Karpas-422 (cell line): Measurements from ENCODE around the gene PRR3. TPM values are rescaled to one million over a fixed set of nuclear protein-coding genes. Genes with fewer than 3 reads are reported as not detected.
"Not testable (repeated sequence)": the region's sequence is repeated elsewhere in the genome, so short reads cannot be mapped to it uniquely, and the experiment has no call there.

Experiments used
- DNase-seq: peaks from one replicate; pipeline ENCODE4 v3.0.0-alpha.2; 2015
- H2AFZ ChIP-seq: fragments of 200-600 bp; sonication (generic); 2 replicates; pipeline ENCODE4 v1.6.1; 2014; ENCODE audit warnings: antibody characterized with exemption, low read length, mixed read lengths
- H3K27ac ChIP-seq: fragments of 200-600 bp; sonication (generic); 2 replicates; pipeline ENCODE4 v1.5.1; 2014; ENCODE audit warnings: mild to moderate bottlenecking, low read length, moderate library complexity
- H3K27me3 ChIP-seq: fragments of 200-600 bp; sonication (generic); 2 replicates; pipeline ENCODE4 v1.6.1; 2014; ENCODE audit warnings: low read length, mixed read lengths
- H3K36me3 ChIP-seq: fragments of 200-600 bp; sonication (generic); 2 replicates; pipeline ENCODE4 v1.6.1; 2014; ENCODE audit warnings: low read length, mixed read lengths; ENCODE audit not compliant: insufficient read depth
- H3K4me1 ChIP-seq: fragments of 200-600 bp; sonication (generic); 2 replicates; pipeline ENCODE4 v1.6.1; 2014; ENCODE audit warnings: mild to moderate bottlenecking, low read length, mixed read lengths
- H3K4me2 ChIP-seq: fragments of 200-600 bp; sonication (generic); 2 replicates; pipeline ENCODE4 v1.6.1; 2014; ENCODE audit warnings: low read length, low read depth, mild to moderate bottlenecking; ENCODE audit not compliant: poor library complexity, severe bottlenecking
- H3K4me3 ChIP-seq: fragments of 200-600 bp; sonication (generic); 2 replicates; pipeline ENCODE4 v1.5.1; 2014; ENCODE audit warnings: mild to moderate bottlenecking, antibody characterized with exemption, low read length, mixed read lengths
- H3K79me2 ChIP-seq: fragments of 200-600 bp; sonication (generic); 2 replicates; pipeline ENCODE4 v1.6.1; 2014; ENCODE audit warnings: mild to moderate bottlenecking, low read length, mixed read lengths
- H3K9ac ChIP-seq: fragments of 200-600 bp; sonication (generic); 2 replicates; pipeline ENCODE4 v1.6.0; 2014; ENCODE audit warnings: low read length
- H3K9me2 ChIP-seq: fragments of 200-600 bp; sonication (generic), shearing (Covaris generic); replicated peaks from 2 replicates; pipeline ENCODE4 v1.6.0; 2014; ENCODE audit warnings: mild to moderate bottlenecking, low read length, moderate library complexity; ENCODE audit not compliant: insufficient read depth
- H3K9me3 ChIP-seq: fragments of 300-700, 200-600 bp; sonication (generic); 2 replicates; pipeline ENCODE4 v1.6.1; 2014; ENCODE audit warnings: low read length, mixed read lengths
- H4K20me1 ChIP-seq: fragments of 200-600 bp; sonication (generic); 2 replicates; pipeline ENCODE4 v1.6.1; 2014; ENCODE audit warnings: mild to moderate bottlenecking, antibody characterized with exemption, low read length, low read depth; ENCODE audit not compliant: insufficient read depth
- total RNA-seq: library from RNA; depleted of rRNA; stranded (reverse); fragments of >200 nt; shearing (Covaris generic); gene quantifications from 2 replicates; pipeline ENCODE4 v1.2.3, GENCODE V29; 2014; ENCODE audit warnings: low replicate concordance

PRR3 gene
- total RNA-seq, 1 experiment from 2014 or later: 30.6 TPM

DNA sequence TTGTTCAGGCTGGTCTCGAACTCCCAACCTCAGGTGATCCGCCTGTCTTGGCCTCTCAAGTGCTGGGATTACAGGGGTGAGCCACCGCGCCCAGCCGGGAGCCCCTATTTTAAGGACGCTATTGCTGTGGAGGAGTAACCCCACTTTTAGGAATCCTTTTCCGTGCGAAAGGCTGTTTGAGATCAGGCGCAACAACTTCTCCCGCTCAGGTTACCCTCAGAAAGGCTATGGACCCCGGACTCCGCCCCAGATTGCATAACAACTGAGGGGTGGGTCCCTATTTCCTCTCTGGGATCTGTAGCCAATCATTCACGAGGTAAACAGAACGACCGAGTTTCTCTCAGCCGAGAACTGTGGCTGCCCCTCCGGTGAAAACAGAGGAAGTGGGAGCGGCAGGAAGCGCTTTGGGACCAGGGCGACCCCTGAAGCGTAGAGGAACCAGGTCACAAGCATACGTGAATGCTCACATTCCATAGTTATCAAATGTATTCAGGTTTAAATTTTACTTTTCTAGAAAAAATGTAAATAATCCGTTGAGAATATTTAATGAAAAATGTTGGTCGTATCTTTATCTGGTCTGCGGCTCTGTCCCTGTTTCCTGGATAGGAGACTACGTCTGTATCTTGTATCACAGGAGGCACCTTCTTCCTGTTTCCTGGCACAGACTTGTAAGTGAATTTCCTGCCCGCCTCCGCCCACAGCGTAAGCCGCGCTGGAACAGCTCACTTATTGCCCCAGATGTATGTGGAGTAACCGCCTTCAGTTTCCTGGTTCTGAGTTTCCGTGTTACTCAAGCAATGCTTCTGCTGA is 40.9 kb upstream of the PRR3 start:
- Histone ChIP-seq H2AFZ (peak overlapping the region; percentile 80), H3K9me2 (no peaks in the 10 kb centered on the region), H3K36me3 (no peaks in the 10 kb centered on the region), H3K9ac (peak overlapping the region; percentile 70), H3K4me2 (peak overlapping the region; percentile 89), H3K27me3 (no peaks in the 10 kb centered on the region), H3K4me1 (peaks cover 8% of the 10 kb centered on the region), H3K27ac (peak overlapping the region; percentile 26; the same call in 1 of the 2 replicates), H3K9me3 (no peaks in the 10 kb centered on the region), H3K79me2 (no peaks in the 10 kb centered on the region), H3K4me3 (peak overlapping the region; percentile 66), H4K20me1 (no peaks in the 10 kb centered on the region)
- peak; percentile 93 for DNase-seq

DNA sequence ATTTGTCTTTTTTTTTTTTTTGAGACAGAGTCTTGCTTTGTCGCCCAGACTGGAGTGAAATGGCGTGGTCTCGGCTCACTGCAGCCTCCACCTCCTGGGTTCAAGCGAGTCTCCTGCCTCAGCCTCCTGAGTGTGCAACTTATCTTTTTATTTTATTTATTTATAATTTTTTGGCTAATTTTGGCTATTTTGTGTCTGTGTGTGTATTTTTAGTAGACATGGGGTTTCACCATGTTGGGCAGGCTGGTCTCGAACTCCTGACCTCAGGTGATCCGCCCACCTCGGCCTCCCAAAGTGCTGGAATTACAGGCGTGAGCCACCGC is 40.4 kb upstream of the PRR3 start:
- Histone ChIP-seq H3K4me2 (peak overlapping the region; percentile 89), H3K27ac (0 out of 2 replicates have a peak overlapping the region, but pooled peaks have one; percentile 26), H3K4me3 (peak overlapping the region; percentile 66), H2AFZ (peak overlapping the region; percentile 80), H3K9ac (peak overlapping the region; percentile 70)
- H3K79me2 ChIP-seq, H3K27me3 ChIP-seq, H4K20me1 ChIP-seq, H3K4me1 ChIP-seq, H3K9me2 ChIP-seq, H3K36me3 ChIP-seq, DNase-seq, H3K9me3 ChIP-seq: not testable (repeated sequence)

DNA sequence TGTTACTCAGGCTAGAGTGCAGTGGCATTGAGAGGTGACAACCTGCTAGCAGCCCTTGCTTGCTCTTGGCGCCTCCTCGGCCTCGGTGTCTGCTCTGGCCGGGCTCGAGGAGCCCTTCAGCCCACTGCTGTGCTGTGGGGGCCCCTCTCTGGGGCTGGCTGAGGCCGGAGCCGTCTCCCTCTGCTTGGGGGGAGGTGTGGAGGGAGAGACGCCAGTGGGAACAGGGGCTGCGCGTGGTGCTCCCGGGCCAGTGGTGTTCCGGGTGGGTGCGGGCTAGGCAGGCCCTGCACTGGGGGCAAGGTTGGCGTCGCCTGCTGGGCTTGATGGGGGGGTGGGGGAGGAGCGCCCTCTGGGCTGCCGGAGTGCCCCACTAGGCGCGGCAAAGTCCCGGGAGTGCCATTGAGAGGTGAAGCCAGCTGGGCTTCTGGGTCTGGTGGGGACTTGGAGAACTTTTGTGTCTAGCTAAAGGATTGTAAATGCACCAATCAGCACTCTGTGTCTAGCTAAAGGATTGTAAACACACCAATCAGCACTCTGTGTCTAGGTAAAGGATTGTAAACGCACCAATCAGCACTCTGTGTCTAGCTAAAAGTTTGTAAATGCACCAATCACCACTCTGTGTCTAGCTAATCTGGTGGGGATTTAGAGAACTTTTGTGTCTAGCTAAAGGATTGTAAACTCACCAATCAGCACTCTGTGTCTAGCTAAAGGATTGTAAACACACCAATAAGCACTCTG is 39.2 kb upstream of the PRR3 start:
- DNase-seq, H3K4me1 ChIP-seq, H3K27me3 ChIP-seq: not testable (repeated sequence)

GRCh38 chr6:30518505-30519145 is 38.5 kb upstream of the PRR3 start:
- not testable (repeated sequence) for H2AFZ ChIP-seq, H3K9me3 ChIP-seq, H3K4me1 ChIP-seq, H3K79me2 ChIP-seq, H3K27me3 ChIP-seq, H3K36me3 ChIP-seq, H4K20me1 ChIP-seq, H3K4me3 ChIP-seq, H3K4me2 ChIP-seq, H3K27ac ChIP-seq, DNase-seq, H3K9ac ChIP-seq, H3K9me2 ChIP-seq

More for the DNA sequence above, 39.2 kb upstream of the PRR3 start:
- H3K36me3 ChIP-seq, H3K4me2 ChIP-seq, H3K79me2 ChIP-seq, H3K9ac ChIP-seq, H3K4me3 ChIP-seq, H4K20me1 ChIP-seq, H2AFZ ChIP-seq, H3K9me2 ChIP-seq, H3K27ac ChIP-seq, H3K9me3 ChIP-seq: not testable (repeated sequence)

- Histone ChIP-seq H3K79me2 (no peaks in the 10 kb centered on the region), H3K9me3 (no peaks in the 10 kb centered on the region), H3K4me2 (no peak overlapping the region), H3K4me3 (no peak overlapping the region), H3K9ac (no peak overlapping the region), H2AFZ (no peak overlapping the region), H3K27ac (no peak overlapping the region), H3K36me3 (no peaks in the 10 kb centered on the region), H4K20me1 (no peaks in the 10 kb centered on the region), H3K27me3 (no peaks in the 10 kb centered on the region), H3K9me2 (no peaks in the 10 kb centered on the region), H3K4me1 (peaks cover 8% of the 10 kb centered on the region)
- no peak for DNase-seq
These were observed 36.6 kb upstream of the PRR3 start for GRCh38 chr6:30520522-30520921.

DNA sequence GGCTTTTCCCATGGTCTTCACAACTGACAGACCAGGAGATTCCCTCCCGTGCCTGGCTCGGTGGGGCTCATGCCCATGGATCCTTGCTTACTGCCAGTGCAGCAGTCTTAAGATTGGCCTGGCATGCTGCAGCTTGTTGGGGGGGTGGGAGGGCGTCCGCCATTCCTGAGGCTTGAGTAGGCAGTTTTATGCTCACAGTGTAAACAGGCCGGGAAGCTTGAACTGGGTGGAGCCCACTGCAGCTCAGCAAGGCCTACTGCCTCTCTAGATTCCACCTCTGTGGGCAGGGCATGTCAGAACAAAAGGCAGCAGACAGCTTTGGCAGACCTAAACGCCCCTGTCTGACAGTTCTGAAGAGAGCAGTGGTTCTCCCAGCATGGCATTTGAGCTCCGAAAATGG is 36.0 kb upstream of the PRR3 start:
- H3K9me3 ChIP-seq, H3K9ac ChIP-seq, H3K4me2 ChIP-seq, H3K79me2 ChIP-seq, H3K9me2 ChIP-seq, H3K4me1 ChIP-seq, H2AFZ ChIP-seq, DNase-seq, H3K27ac ChIP-seq, H3K4me3 ChIP-seq, H3K36me3 ChIP-seq, H3K27me3 ChIP-seq, H4K20me1 ChIP-seq: not testable (repeated sequence)

DNA sequence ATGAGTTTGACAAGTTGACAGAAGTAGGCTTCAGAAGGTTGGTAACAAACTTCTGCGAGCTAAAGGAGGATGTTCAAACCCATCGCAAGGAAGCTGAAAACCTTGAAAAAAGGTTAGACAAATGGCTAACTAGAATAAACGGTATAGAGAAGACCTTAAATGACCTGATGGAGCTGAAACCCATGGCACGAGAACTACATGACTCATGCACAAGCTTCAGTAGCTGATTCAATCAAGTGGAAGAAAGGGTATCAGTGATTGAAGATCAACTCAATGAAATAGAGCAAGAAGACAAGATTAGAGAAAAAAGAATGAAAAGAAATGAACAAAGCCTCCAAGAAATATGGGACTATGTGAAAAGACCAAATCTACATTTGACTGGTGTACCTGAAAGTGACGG is 35.1 kb upstream of the PRR3 start:
- H2AFZ ChIP-seq, H3K4me2 ChIP-seq, H3K4me3 ChIP-seq, H3K36me3 ChIP-seq, H3K27me3 ChIP-seq, H3K9me3 ChIP-seq, H3K9ac ChIP-seq, DNase-seq, H3K9me2 ChIP-seq, H3K79me2 ChIP-seq, H3K27ac ChIP-seq, H4K20me1 ChIP-seq, H3K4me1 ChIP-seq: not testable (repeated sequence)

GRCh38 chr6:30526444-30526843 is 30.7 kb upstream of the PRR3 start:
- H3K36me3 ChIP-seq, H3K79me2 ChIP-seq, H3K9me3 ChIP-seq, H3K4me2 ChIP-seq, H3K27ac ChIP-seq, H3K4me3 ChIP-seq, H4K20me1 ChIP-seq, H3K4me1 ChIP-seq, DNase-seq, H3K27me3 ChIP-seq, H3K9ac ChIP-seq, H2AFZ ChIP-seq, H3K9me2 ChIP-seq: not testable (repeated sequence)
